MV-4-11 (cell line): ENCODE measurements around the gene PHACTR1.

Experiments
- DNase-seq: peaks from one replicate; lab custom pipeline; 2025; lab: John Stamatoyannopoulos, UW

The PHACTR1 gene

DNA sequence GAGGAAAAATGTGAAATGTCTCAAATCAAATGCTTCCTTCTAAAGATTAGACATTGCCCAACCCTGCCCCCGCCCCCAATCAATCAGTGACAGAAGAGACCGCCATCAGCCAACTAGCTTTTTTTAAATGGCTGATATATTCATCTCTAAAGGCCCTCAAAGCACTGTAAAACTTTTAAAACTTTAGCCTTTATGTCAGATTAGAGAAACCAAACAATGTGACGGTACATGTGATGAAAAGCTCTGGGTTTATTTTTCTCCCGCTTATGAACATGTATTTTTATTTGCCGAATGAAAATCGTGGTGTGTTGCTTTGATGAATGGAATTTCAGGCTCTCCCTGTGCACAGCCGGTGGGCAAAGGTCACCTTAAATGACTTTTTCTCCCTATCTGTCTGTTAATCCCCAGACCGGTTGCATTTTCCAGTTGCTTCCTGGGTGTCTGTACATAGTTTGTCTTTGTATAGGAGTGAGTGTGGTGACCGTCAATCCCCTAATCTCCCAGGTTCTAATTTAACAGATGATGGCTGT is 573.3 kb downstream of the PHACTR1 start:
- no peak for DNase-seq

DNA sequence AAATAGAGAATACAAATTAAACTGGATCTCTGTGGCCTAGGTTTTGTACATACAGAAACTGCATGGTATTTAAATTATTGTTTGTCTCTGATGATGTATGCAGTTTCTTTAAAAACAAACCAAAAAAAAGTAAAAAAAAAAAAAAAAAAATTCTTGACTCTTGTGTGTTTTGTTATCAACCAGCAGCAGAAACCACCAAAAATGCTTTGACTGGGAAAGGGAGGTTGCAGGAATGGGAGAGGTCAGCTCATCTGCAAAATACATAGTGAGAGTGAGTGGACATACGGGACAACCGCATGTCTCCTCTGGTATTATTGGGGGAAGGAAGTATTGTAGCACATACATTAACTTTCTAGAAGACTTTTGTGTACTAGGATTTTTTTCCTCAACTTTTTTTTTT is 573.8 kb downstream of the PHACTR1 start:
- DNase-seq, result no peak

GRCh38 chr6:13292774-13293173 is 576.2 kb downstream of the PHACTR1 start:
- no peak for DNase-seq

DNA sequence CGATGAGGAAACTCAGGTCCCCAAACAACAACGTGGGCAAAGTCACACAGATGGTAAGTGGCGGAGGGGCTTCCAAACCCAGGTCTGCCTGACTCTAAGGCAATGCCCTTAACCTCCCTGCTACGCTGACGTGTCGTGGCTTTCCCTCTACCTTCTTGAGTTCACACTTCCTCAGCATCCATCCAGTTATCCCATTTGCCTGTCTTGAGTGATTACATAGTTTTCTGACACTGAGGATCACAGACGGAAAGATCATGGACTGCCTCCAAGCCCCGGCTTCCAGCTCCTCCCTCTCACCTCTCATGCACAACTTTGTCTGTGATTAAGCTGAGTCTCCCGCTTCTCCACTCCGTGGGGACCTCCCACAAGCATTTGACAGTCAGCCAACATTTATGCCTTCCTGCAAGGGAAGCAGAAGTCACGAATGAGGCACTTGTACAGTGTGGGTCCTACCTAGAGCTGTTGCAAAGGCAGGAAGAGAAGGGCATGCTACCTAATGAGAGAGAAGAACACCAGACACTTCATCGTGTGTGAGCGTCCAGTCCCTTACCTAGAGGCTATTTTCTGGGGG is 578.0 kb downstream of the PHACTR1 start:
- no peak for DNase-seq

DNA sequence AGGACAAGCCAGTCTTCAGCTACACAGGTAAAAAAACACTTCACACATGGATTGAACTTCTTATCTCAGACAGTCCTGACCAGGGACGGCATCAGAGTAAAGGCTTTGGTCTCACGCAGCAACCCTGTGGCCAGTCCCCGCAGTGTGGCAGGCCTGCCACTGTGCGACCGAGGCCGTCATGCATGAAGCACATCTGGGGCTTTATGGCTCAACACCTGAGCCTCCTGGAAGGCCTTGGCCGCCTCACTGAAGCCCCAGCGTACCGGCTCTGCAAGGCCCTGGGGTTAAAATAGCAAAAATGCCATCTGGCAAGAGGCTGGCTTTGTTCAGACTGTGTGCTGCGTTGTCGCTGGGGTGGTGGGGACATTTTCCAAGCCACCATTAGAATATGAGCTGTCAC is 579.0 kb downstream of the PHACTR1 start:
- DNase-seq, result no peak

DNA sequence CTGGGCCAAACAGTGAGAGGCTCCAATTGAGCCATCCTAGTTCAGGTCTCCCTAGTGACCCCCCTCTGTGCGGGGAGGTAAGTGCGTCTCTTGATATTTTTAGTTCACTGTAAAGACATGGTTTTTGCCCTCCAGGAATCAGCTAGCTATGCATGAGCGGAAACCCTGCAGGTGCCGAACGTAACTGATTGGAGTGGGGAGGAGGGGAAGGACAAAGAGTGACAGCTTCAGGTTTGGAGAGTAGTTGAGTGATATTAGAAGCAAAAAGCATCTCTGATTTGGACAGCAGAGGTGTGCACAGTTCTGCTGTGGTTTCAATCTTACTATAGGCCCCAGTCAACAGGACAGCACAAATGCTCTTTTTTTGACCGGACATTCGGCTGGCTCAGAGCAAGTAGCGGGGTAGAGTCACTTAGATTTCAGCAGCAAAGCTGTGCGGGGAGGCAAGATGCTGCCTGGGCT is 580.0 kb downstream of the PHACTR1 start:
- no peak for DNase-seq

DNA sequence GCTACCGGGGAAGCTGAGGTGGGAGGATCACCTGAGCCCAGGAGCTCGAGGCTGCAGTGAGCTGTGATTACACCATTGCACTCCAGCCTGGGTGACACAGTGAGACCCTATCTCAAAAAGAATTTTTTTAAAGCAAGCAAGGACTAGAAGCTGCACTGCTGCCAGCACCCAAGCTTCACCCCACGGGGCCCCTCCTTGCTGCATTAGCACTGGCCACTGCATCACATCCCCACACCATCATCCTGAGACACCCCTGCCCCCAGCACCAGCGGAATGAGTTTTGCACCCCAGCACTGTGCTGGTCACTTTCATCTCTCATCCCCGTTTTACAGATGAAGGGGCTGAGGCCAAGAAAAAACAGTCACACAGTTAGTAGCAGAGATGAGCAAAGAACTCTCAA is 580.8 kb downstream of the PHACTR1 start:
- no peak for DNase-seq

DNA sequence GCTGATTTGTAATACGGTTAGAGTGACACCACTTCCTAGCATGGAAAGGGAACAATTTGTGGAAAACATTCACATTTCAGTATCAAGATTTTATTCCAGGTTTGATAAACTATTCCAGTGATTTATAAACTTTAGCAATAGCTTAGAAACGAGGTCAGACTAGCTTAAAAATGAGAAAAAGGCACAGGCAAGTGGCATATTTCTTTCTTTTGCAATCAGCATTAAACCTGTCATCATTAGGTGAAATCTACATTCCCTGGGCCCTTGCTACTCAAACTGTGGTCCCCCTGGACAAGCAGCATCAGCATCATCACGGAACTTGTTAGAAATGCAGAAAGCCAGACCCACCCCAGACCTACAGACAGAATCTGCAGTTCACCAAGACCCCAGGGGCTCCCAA is 581.9 kb downstream of the PHACTR1 start:
- DNase-seq, result no peak

- no peak for DNase-seq
Observed at GRCh38 chr6:13299403-13299821, 582.8 kb downstream of the PHACTR1 start.

DNA sequence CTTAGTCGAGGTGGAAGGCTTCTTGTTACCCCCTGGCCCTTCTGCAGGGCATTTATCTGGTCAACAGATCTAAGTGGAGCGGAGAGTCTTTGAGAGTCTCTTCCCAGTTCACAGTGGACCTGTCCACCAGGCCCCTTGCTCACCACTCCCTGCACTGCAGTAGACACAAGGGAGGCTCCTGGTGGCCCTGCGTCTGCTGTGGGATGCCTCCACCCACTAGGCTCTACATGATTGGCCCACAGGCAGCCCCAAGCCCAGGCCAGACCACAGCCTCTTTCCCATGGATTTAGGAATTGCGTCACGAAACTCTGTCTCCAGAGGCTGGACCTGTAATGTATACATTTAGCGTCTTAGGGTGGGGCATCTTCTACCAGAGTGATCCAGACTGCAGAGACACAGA is 583.4 kb downstream of the PHACTR1 start:
- DNase-seq, result no peak

DNA sequence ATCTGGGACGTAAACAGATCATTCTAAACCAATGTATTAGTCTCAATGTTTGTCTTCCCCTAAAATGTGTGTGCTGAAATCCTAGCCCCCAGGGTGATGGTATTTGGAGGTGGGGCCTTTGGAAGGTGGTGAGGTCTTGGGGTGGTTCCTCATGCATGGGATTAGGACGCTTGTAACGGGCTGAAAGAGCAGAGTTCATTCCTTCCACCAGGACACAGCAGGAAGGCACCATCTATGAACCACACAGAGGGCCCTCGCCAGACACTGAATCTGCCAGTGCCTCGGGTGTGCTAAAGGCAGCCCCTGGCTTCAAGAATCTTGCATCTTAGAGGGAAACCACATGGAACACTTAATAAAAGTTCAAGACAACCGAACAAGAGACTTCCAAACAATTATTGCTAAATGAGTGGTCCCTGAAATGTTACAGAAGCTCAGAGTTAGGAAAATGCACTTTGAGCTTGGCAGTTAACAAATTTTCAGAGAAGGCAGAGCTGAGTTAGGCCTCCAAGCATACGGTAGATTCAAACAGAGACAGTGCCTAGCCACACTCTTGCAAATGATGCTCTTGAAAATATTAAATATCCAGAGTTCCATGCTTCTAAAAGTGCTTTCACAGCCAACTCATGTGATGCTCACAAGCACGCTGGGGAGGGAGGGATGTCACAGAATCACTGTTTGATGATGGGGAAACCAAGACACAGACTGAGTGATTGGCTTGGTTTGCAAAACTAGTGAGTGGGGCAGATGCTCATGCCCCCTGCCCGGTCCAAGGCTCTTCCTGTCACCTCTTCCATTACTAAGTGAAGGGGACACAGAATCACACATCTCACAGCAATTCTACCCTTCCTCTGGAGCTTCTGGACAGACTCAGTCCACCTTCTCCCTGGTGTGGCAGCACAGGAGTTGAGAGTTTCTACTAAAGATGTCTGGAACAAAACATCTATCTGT is 584.4 kb downstream of the PHACTR1 start:
- DNase-seq, result no peak

- DNase-seq, result no peak
Observed at GRCh38 chr6:13302291-13302690, 585.7 kb downstream of the PHACTR1 start.

DNA sequence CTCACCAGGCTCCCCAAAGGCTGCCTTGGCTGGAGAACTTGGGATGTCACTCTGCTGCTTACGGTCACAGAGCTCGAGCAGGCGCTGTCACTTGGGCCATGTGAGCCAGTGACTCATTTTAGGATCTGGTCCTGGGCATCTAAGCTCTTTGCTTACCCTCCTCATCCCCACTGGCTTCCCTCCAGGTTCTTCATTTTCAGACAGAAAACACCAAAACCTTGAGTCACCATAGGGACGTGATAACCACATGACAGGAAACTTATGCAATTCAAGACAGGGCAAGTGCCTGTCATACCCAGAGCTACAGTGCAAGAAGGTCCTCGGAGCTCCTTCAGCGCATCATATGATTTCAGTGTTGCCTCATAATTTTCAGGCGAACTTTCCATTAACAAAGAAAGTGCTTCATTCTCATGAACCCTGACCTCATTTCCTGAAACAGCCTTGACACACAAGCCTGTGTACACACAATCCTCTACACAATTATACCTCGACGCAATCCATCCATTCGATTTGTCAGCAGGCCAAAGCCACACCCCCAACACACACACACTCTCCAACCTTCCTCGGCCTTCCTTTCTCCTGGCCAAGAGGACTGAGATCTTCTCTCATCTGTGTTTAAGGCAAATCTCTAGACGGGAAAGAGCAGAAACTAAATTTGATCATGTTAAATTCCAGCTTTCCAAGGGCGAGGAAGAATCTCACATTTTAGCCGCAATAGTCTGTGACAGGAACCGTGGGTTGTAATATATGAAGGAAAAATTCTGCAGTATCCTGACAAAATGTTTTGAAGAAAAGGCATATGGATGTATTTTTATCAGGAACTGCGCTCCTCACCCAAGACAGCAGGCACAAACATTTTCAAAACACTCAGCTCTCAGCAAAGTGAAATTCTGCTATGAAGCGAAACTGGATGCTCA is 586.4 kb downstream of the PHACTR1 start:
- peak; percentile 100 for DNase-seq

DNA sequence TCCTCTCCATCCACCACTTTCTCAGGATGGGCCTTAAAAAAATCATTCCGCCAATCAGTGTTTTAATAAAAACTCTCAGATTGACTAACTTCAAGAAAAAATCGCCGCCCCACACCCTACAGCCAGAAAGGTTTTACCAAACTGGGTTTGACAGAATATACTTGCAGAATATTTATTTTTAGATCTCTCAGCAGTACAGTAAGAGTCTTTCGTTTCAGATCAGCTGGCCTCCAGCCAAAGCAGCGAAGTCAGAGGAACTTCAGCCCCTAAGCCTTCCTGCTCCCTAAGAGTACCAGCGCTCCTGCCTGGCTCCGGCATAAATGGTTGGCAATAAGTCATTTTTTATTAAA is 587.1 kb downstream of the PHACTR1 start:
- peak; percentile 65 for DNase-seq

DNA sequence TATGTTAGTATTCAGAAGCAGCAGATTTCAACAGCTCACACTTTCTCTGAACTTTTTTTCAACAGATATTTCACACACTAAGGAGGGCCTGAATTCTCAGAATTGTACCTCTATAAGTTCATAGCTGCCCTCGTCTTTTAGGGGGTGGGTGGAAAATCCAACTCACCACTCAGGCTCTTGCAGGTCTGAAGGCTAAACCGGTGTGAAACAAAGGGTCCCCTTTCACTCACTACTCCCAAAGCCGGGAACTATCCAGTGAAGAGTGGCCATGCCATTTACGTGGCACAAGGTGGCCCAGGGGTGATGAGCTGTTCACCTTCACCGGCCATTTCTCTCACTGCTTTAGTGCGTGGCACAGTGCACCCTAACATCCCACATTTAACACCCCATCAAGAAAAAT is 587.5 kb downstream of the PHACTR1 start:
- DNase-seq, result no peak

DNA sequence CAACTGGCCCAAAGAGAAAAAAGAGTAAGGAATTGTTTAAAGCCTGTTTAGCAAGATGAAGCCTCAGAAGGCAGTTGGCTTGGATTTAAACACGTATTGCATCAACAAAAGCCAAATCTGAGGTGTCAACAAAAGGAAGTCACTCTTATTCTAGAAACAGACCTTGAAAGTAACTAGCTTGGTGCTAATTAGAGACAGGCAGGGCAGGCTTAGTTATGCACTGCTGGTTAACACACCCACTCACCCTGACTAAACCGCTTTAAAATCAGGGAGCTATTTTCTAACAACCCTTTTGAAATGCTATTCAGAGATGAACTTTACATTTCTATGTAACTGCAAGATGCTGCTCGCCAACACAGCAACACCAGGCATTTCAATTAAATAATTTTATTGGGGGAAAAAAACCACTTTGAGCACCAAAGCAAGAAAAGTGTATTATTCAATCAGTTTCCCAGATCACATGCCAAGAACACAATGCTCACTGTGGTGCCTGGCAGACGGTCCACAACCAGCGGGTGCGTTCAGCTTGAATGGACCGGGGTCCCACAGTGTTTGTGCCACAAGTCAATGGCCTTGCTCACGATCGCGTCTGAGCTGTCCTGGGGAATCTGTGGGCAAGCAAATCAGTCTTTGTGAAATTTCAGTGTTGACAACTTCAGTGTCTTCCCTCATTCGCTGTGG is 588.2 kb downstream of the PHACTR1 start:
- peak; percentile 33 for DNase-seq

DNA sequence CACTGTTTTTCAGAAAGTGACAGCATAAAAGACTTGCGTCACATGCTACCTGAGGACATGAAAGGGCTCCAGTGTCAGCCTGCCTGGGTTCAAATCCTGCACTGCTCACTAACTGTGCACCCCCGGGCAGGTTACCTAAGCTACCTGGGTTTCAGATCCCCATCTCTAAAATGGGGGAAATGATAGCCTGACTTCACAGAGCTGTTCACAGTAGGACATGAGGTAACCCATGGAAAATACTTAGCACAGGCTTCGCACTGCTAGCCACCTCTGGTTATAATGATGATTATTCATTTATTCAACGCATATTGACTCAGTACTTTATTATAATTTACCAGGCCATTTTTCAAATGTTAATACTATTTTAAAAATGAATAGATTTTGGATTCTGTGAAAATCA is 588.7 kb downstream of the PHACTR1 start:
- DNase-seq, result no peak

DNA sequence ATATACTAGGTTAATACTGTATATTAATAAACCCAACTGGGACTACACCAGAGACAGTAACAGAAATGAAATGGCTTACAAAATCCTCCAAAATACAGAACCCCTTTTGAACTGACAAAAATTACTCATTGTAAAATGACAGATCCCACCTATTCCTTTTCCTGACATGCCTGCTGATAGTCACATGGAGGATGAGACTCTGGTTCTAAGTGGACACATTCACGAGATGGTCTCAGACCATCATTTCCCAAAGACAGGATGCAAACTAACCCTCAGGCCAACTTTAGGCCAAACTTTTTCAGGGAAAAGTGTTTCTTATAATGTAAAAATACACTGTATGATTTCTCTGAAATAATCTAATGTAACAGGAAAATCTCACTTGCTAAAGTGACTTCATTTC is 589.2 kb downstream of the PHACTR1 start:
- no peak for DNase-seq

DNA sequence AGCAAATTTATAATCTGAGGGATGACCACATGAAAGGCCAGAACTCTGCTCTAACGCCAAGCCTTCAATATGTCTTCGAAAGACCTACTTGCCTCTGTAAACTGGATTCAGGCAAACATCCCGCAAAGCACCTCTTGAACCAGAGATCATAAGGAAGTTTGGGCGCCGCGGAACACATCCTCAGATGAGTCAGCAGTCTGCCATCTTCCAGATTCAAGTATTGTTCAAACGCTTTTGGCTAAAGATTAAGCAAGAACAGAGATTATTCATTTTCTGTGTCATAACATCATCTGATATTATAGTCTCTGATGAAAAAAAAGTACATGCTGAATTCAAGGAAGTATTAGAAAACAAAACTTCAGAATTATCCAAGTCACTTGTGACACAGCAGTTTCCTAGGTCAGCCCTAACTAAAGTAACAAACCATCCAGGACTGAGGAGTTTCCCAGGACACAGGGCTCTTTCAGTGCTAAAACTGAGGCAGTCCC is 591.0 kb downstream of the PHACTR1 start:
- peak; percentile 90 for DNase-seq

DNA sequence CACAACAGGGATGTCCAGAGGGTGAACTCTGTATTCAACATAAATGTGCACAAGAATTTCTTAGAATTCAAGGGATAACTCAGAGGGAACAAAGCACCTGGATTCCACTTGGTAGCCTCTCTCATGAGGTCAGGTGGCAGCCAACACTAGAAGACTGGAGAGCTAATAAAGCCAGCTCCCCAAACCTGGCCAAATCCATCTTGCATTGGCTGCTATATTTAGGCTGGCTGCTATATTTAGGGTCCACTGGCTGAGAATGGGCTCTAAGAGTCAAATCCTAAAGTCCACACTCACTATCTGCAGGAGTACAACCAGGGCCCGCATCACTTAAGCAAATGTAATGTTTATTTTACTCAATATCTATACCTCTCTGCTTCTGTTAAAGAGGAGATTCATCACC is 591.8 kb downstream of the PHACTR1 start:
- DNase-seq, result no peak

DNA sequence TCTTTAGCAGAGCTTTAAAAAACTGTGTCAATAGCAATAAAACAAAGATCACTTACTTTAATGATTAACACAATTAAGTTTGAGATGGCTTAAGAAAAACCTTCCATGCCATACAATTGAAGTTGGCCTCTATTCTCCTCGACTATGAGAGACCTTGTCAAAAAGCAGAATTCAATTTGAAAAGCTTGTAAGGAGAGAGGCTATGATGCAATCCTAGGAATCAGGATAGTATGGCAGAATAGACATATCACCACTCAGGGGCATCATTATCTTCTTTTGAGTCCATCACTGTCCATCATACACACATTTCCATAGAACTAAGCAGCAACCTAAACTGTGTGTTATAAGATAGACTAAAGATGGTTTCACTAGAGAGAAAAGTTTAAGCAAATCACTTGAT is 594.6 kb downstream of the PHACTR1 start:
- no peak for DNase-seq

- DNase-seq, result no peak
Observed at GRCh38 chr6:13314806-13315205, 598.2 kb downstream of the PHACTR1 start.
